ENCODE data around the gene CACNA2D3. TPM values are rescaled to one million over a fixed set of nuclear protein-coding genes. Genes with fewer than 3 reads are reported as not detected.

CACNA2D3 gene
- total RNA-seq, 2 experiments from 2014 or later: not detected

DNA sequence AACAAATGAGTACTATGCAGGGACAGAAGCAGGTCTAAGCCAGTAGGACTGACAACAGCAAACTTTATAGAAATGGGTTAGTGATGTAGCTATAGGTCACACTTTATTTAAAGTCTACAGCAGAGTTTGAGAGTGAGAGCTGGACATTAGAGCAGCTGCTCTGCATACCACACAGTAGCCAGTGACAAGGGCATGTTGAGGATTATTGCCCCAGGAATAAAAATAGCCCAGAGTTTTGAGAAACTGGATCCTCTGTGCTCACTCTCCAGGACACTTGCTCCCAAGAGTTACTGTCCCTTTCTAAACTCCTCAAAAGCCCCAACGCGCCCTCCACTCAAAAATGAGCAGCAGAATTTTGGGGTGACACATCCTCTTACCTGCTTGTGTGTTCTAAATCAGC, 784.4 kb downstream of the CACNA2D3 start:
- H3K36me3 ChIP-seq (ENCODE audit: insufficient read depth, low read length): no peaks in the 10 kb centered on the region
- TF ChIP-seq CTCF (conservative IDR thresholded peaks at IDR 0.05; ENCODE audit: low read length): no peak
- TF ChIP-seq EZH2phosphoT487 (IDR thresholded peaks at IDR 0.05; ENCODE audit: borderline replicate concordance, low read depth, low read length): no peak
- BruUV-seq (replicated peaks): no TSS peak
- H3K27ac ChIP-seq (ENCODE audit: low read depth, low read length, poor library complexity, severe bottlenecking): no peak overlapping the region
- H2AFZ ChIP-seq (ENCODE audit: low read length): no peak overlapping the region
- intact Hi-C loops (cut with micrococcal nuclease; ENCODE audit: unreplicated experiment): no loop called here
- no peak for DNase-seq (ENCODE audit: low spot score)
- H3K4me3 ChIP-seq (ENCODE audit: low read depth, low read length, poor library complexity, severe bottlenecking): no peak overlapping the region
- H3K4me1 ChIP-seq (ENCODE audit: insufficient read depth, low read length, poor library complexity, severe bottlenecking): no peaks in the 10 kb centered on the region
- ChIA-PET CTCF (ENCODE audit: unreplicated experiment) (no interaction called here), POLR2A (interaction anchor here (0.6 kb wide), 1 partner anchor 20 kb away, joined by 3 read pairs; no protein-coding TSS in a partner anchor)
- no peaks in the 10 kb centered on the region for H4K20me1 ChIP-seq (ENCODE audit: insufficient read depth, low read length)
- no peaks in the 10 kb centered on the region for H3K9me3 ChIP-seq (ENCODE audit: low read length)
- H3K9me2 ChIP-seq (ENCODE audit: insufficient read depth, low read length): no peaks in the 10 kb centered on the region
- no peak overlapping the region for H3K4me2 ChIP-seq (ENCODE audit: low read length)
- no peaks in the 10 kb centered on the region for H3K79me2 ChIP-seq (ENCODE audit: insufficient read depth, low read depth, low read length)

DNA sequence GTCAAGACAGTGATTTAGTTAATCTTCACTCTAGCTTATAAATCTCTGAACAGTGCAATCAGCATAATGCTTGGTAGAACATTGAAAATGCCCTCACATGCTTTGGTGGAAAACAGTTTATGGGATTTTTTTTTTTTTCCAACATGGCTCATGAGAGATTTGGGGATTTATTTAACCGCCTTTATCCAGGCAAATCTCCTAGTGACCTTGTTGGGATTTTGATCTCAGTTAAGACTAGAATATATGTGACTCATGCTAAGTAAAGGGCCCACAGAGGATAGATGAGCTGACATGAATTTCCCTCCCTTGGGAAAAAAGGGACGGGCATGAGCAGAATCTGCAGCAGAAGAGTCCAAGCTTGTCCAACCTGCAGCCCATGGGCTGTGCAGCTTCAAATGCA, 786.8 kb downstream of the CACNA2D3 start:
- CTCF ChIA-PET (ENCODE audit: unreplicated experiment): no interaction called here
- no peaks in the 10 kb centered on the region for H3K36me3 ChIP-seq (ENCODE audit: insufficient read depth, low read length)
- no peaks in the 10 kb centered on the region for H3K79me2 ChIP-seq (ENCODE audit: insufficient read depth, low read depth, low read length)
- intact Hi-C loops (cut with micrococcal nuclease; ENCODE audit: unreplicated experiment): no loop called here
- DNase-seq (ENCODE audit: low spot score): no peak
- no peaks in the 10 kb centered on the region for H4K20me1 ChIP-seq (ENCODE audit: insufficient read depth, low read length)
- TF ChIP-seq EZH2phosphoT487 (IDR thresholded peaks at IDR 0.05; ENCODE audit: borderline replicate concordance, low read depth, low read length) (no peak), CTCF (conservative IDR thresholded peaks at IDR 0.05; ENCODE audit: low read length) (no peak)
- no peaks in the 10 kb centered on the region for H3K9me3 ChIP-seq (ENCODE audit: low read length)
- H3K9me2 ChIP-seq (ENCODE audit: insufficient read depth, low read length): no peaks in the 10 kb centered on the region
- BruUV-seq (replicated peaks): no TSS peak
- H3K4me3 ChIP-seq (ENCODE audit: low read depth, low read length, poor library complexity, severe bottlenecking): no peak overlapping the region
- no peaks in the 10 kb centered on the region for H3K4me1 ChIP-seq (ENCODE audit: insufficient read depth, low read length, poor library complexity, severe bottlenecking)
- H2AFZ ChIP-seq (ENCODE audit: low read length): no peak overlapping the region
- H3K27ac ChIP-seq (ENCODE audit: low read depth, low read length, poor library complexity, severe bottlenecking): no peak overlapping the region
- POLR2A ChIA-PET: no interaction called here
- H3K4me2 ChIP-seq (ENCODE audit: low read length): no peak overlapping the region

GRCh38 chr3:54914180-54914579, 791.8 kb downstream of the CACNA2D3 start:
- intact Hi-C loops (cut with micrococcal nuclease; ENCODE audit: unreplicated experiment): no loop called here
- TF ChIP-seq EZH2phosphoT487 (IDR thresholded peaks at IDR 0.05; ENCODE audit: borderline replicate concordance, low read depth, low read length) (no peak), CTCF (conservative IDR thresholded peaks at IDR 0.05; ENCODE audit: low read length) (no peak)
- no peak overlapping the region for H3K27ac ChIP-seq (ENCODE audit: low read depth, low read length, poor library complexity, severe bottlenecking)
- H3K79me2 ChIP-seq (ENCODE audit: insufficient read depth, low read depth, low read length): no peaks in the 10 kb centered on the region
- no peak overlapping the region for H3K4me3 ChIP-seq (ENCODE audit: low read depth, low read length, poor library complexity, severe bottlenecking)
- no peak overlapping the region for H3K4me2 ChIP-seq (ENCODE audit: low read length)
- ChIA-PET CTCF (ENCODE audit: unreplicated experiment) (interaction anchor here (0.6 kb wide), 1 partner anchor 387 kb away, joined by 3 read pairs; no protein-coding TSS in a partner anchor), POLR2A (no interaction called here)
- H3K4me1 ChIP-seq (ENCODE audit: insufficient read depth, low read length, poor library complexity, severe bottlenecking): no peaks in the 10 kb centered on the region
- no peaks in the 10 kb centered on the region for H4K20me1 ChIP-seq (ENCODE audit: insufficient read depth, low read length)
- no peaks in the 10 kb centered on the region for H3K36me3 ChIP-seq (ENCODE audit: insufficient read depth, low read length)
- no TSS peak for BruUV-seq (replicated peaks)
- DNase-seq (ENCODE audit: low spot score): no peak
- no peak overlapping the region for H2AFZ ChIP-seq (ENCODE audit: low read length)
- H3K9me2 ChIP-seq (ENCODE audit: insufficient read depth, low read length): no peaks in the 10 kb centered on the region
- H3K9me3 ChIP-seq (ENCODE audit: low read length): no peaks in the 10 kb centered on the region
